Thyroid gland (tissue), 4 donors: ENCODE data around the gene ARRDC2. TPM values are rescaled to one million over a fixed set of nuclear protein-coding genes. Genes with fewer than 3 reads are reported as not detected.
"Not testable (repeated sequence)": the region's sequence is repeated elsewhere in the genome, so short reads cannot be mapped to it uniquely, and the experiment has no call there.

Experiments
- DNase-seq, 2 donors: peaks; one replicate each; pipeline ENCODE4 v3.0.0-alpha.2; 2019
- H3K27ac ChIP-seq, 3 donors: fragments of 200-600 bp; sonication (generic); 1 replicate in 2 of 3; 2 replicates in 1 of 3; pipeline ENCODE4 v1.5.1; 2016 to 2019; ENCODE audit warnings: mild to moderate bottlenecking in 1 of 3, moderate library complexity in 1 of 3
- H3K27me3 ChIP-seq: fragments of 200-600 bp; sonication (generic); one replicate; pipeline ENCODE4 v1.5.1; 2019
- H3K36me3 ChIP-seq, 2 donors: fragments of 200-600 bp; sonication (generic); one replicate each; pipeline ENCODE4 v1.5.1; 2016 to 2019
- H3K4me1 ChIP-seq, 2 donors: fragments of 200-600 bp; sonication (generic); one replicate each; pipeline ENCODE4 v1.5.1; 2017 to 2019
- H3K4me3 ChIP-seq, 3 donors: fragments of 200-600 bp; sonication (generic); replicated peaks in 1 of 3; 1 replicate in 2 of 3; 2 replicates in 1 of 3; pipeline ENCODE4 v1.5.1; 2016; ENCODE audit warnings: mild to moderate bottlenecking in 1 of 3
- H3K9me3 ChIP-seq: fragments of 200-600 bp; sonication (generic); one replicate; pipeline ENCODE4 v1.5.1; 2017
- POLR2A ChIP-seq, 2 donors: fragments of 450-650 bp; IDR thresholded peaks; one replicate each; pipeline ENCODE4 v1.6.1; 2017; ENCODE audit warnings: antibody characterized with exemption in 2 of 2, mild to moderate bottlenecking in 2 of 2, moderate library complexity in 1 of 2
- WGBS, 2 donors: methylation state at CpG; one replicate each; pipeline ENCODE4 v1.1.5; 2017; 5-methylcytosine and 5-hydroxymethylcytosine counted together
- intact Hi-C: fragments of 100-400 bp; cut with DNase I; formaldehyde crosslinking; loops from one replicate; pipeline ENCODE4 v1.15.1; 2023
- total RNA-seq, 4 donors: library from RNA; depleted of rRNA; stranded (reverse); fragments of >200 nt; gene quantifications; one replicate each; pipeline ENCODE4 v1.2.3, GENCODE V29; 2016
- TF ChIP-seq, protein P1 (sequence below), 6 experiments: fragments of 200-600 bp in 3 of 6; fragments of 450-650 bp in 3 of 6; sonication (generic) in 3 of 6; IDR thresholded peaks; one replicate each; pipeline ENCODE4 v1.5.1; 2016 to 2019; ENCODE audit warnings: antibody characterized with exemption in 6 of 6, mild to moderate bottlenecking in 2 of 6, inconsistent platforms in 1 of 6, moderate library complexity in 1 of 6

ARRDC2 gene
- total RNA-seq, 4 donors from 2014 or later: 51.1 to 120 (median 82.8) TPM

DNA sequence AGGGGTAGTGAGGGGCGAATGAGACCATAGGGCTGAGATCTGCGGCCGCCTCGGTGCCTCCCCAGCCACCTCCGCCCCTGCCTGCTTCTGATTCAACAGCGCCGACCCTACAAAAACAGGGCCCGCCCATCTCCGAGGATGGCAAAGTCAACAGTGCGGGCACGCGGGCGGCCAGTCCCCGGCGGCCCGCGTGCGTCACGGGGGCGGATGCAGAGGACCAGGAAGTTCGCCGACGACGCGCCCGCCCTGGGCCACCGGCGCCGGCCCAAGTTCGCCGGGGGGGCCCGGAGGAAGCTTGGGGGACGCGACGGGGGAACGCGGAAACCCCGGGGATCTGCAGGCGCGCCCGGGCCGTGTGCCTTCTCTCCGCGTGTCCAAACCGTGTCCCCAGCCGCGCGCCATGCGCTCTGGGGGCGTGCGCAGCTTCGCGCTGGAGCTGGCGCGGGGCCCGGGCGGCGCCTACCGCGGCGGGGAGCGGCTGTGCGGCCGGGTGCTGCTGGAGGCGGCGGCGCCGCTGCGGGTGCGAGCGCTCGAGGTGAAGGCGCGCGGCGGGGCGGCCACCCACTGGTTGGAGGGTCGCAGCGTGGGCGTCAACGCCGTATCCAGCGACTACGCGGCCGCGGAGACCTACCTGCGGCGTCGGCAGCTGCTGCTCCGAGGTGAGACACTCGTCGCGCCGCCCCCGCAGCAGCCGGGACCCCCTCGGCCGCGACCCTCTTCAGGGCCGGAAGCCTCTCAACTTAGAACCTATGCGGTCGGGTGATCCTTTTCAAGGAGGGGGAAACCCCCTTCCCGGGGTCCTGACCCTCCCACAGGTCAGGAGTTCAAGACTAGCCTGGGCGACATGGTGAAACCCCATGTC lies 6.8 kb upstream of the ARRDC2 start:
- H3K4me3 ChIP-seq: peak overlapping the region; percentile 5 to 81 (median 39)
- peak overlapping the region; percentile 87 to 95 (median 95) for H3K27ac ChIP-seq
- no peaks in the 10 kb centered on the region for H3K27me3 ChIP-seq
- TF ChIP-seq POLR2A (IDR thresholded peaks at IDR 0.05): peak; percentile 20 to 77
- TF ChIP-seq, protein P1, sequence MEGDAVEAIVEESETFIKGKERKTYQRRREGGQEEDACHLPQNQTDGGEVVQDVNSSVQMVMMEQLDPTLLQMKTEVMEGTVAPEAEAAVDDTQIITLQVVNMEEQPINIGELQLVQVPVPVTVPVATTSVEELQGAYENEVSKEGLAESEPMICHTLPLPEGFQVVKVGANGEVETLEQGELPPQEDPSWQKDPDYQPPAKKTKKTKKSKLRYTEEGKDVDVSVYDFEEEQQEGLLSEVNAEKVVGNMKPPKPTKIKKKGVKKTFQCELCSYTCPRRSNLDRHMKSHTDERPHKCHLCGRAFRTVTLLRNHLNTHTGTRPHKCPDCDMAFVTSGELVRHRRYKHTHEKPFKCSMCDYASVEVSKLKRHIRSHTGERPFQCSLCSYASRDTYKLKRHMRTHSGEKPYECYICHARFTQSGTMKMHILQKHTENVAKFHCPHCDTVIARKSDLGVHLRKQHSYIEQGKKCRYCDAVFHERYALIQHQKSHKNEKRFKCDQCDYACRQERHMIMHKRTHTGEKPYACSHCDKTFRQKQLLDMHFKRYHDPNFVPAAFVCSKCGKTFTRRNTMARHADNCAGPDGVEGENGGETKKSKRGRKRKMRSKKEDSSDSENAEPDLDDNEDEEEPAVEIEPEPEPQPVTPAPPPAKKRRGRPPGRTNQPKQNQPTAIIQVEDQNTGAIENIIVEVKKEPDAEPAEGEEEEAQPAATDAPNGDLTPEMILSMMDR (IDR thresholded peaks at IDR 0.05): no peak
- intact Hi-C loops: loop anchor here (10.0 kb wide), 1 partner anchor 154 kb away; the partner anchor contains the start of gene PIK3R2
- H3K9me3 ChIP-seq: no peaks in the 10 kb centered on the region
- no peaks in the 10 kb centered on the region for H3K36me3 ChIP-seq
- peak; percentile 93 to 94 for DNase-seq
- peaks cover 4 to 17% of the 10 kb centered on the region in 2 donors for H3K4me1 ChIP-seq
- 0 to 1% methylated on average over 13 to 41 of the region's 105 CpGs for WGBS, 2 donors

GRCh38 chr19:18001777-18002345 lies 6.1 kb upstream of the ARRDC2 start:
- Histone ChIP-seq H3K4me1 (peaks cover 4 to 21% of the 10 kb centered on the region in 2 donors), H3K27me3 (no peaks in the 10 kb centered on the region), H3K9me3 (no peaks in the 10 kb centered on the region), H3K27ac (peak overlapping the region; percentile 87 to 95 (median 95)), H3K36me3 (no peaks in the 10 kb centered on the region), H3K4me3 (peak overlapping the region; percentile 5 to 81 (median 39))
- DNase-seq: peak in 1 of 2 donors; percentile 44
- TF ChIP-seq, protein P1 (IDR thresholded peaks at IDR 0.05): no peak
- intact Hi-C loops: loop anchor here (10.0 kb wide), 1 partner anchor 153 kb away; the partner anchor contains the start of gene PIK3R2
- 53 to 58% methylated on average over 3 to 8 of the region's 15 CpGs for WGBS, 2 donors

DNA sequence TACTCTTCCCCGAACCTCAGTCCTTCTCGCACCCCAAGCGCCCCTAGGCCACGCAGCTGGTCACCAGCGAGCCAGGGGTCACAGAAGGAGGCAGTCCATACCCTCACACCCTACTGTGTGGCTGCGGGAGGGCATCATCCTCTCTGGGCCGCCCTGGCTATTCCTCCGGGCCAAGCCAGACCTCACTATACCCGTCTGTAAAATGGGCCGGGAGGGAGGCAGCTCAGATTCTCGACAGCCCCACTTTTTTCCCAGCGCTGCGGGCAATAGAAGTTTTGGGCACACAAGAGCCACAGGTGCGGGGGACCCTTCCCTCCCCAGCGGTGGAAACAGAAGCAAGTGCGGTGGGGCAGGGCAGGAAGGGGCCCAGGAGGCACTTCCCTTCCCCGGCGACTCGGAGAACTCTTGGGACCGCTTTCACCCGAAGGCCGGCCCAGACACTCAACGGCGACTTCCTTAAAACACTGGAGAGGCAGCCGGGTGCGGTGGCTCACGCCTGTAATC lies 5.6 kb upstream of the ARRDC2 start:
- peaks cover 4 to 25% of the 10 kb centered on the region in 2 donors for H3K4me1 ChIP-seq
- H3K36me3 ChIP-seq: no peaks in the 10 kb centered on the region
- H3K4me3 ChIP-seq: peak overlapping the region in 1 of 3 donors; percentile 81
- no peaks in the 10 kb centered on the region for H3K9me3 ChIP-seq
- H3K27me3 ChIP-seq: no peaks in the 10 kb centered on the region
- WGBS, 2 donors: 93 to 97% methylated on average over 19 to 22 of the region's 27 CpGs
- TF ChIP-seq, protein P1 (IDR thresholded peaks at IDR 0.05): no peak
- peak overlapping the region; percentile 87 to 95 (median 95) for H3K27ac ChIP-seq
- intact Hi-C loops: loop anchor here (10.0 kb wide), 1 partner anchor 152 kb away; the partner anchor contains the start of gene PIK3R2
- DNase-seq: no peak

- H3K27ac ChIP-seq, DNase-seq, H3K27me3 ChIP-seq, H3K9me3 ChIP-seq, H3K4me3 ChIP-seq: not testable (repeated sequence)
- WGBS, 2 donors: 94% methylated on average over 11 of the region's 35 CpGs; no CpG with 5 or more reads in 1 of the 2 donors
- Histone ChIP-seq H3K36me3 (peaks cover 14 to 23% of the 10 kb centered on the region in 2 donors), H3K4me1 (peaks cover 0 to 28% of the 10 kb centered on the region in 2 donors)
- intact Hi-C loops: loop anchor here (2.0 to 10.0 kb wide), 2 partner anchors 53 to 149 kb away; partner anchors contain the start of gene PIK3R2
Measured at GRCh38 chr19:18005750-18006149, 2.2 kb upstream of the ARRDC2 start.

GRCh38 chr19:18007044-18007916 lies 690 bp upstream of the ARRDC2 start:
- H3K4me3 ChIP-seq: peak overlapping the region; percentile 10 to 58 (median 18)
- intact Hi-C loops: loop anchor here (2.0 to 10.0 kb wide), 2 partner anchors 52 to 148 kb away; partner anchors contain the start of gene PIK3R2
- no peaks in the 10 kb centered on the region for H3K9me3 ChIP-seq
- WGBS, 2 donors: 2 to 6% methylated on average over 12 to 27 of the region's 46 CpGs
- H3K36me3 ChIP-seq: peaks cover 28 to 31% of the 10 kb centered on the region in 2 donors
- H3K4me1 ChIP-seq: peaks cover 0 to 23% of the 10 kb centered on the region in 2 donors
- peak; percentile 78 to 84 for DNase-seq
- peak overlapping the region; percentile 91 to 93 (median 92) for H3K27ac ChIP-seq
- TF ChIP-seq, protein P1 (IDR thresholded peaks at IDR 0.05): peak; percentile 90 to 98 (median 96)
- TF ChIP-seq POLR2A (IDR thresholded peaks at IDR 0.05): peak in 1 of 2 donors; percentile 62
- no peaks in the 10 kb centered on the region for H3K27me3 ChIP-seq
